Panc1 (cell line): Measurements from ENCODE around the gene CTSG. TPM values are rescaled to one million over a fixed set of nuclear protein-coding genes. Genes with fewer than 3 reads are reported as not detected.
"Not testable (repeated sequence)": the region's sequence is repeated elsewhere in the genome, so short reads cannot be mapped to it uniquely, and the experiment has no call there.

Experiments
- ATAC-seq: fragments of 200-7000 bp; cut with Tn5 transposase; 2 replicates; pipeline ENCODE4 v1.9.1; 2020; ENCODE audit warnings: mild to moderate bottlenecking, moderate library complexity
- BruUV-seq: library from RNA; stranded (reverse); fragments of 400-500 nt; replicated peaks from 2 replicates; lab custom pipeline; 2021; lab: Mats Ljungman, UMichigan
- CTCF ChIA-PET: fragments of 300-600 bp; sonication (Branson Sonifier 250); formaldehyde crosslinking; loops from one replicate; lab custom pipeline; 2022; ENCODE audit warnings: antibody characterized with exemption; lab: Charles Lee
- POLR2A ChIA-PET: fragments of 300-600 bp; sonication (Branson Sonifier 250); formaldehyde crosslinking; loops from one replicate; lab custom pipeline; 2022; ENCODE audit warnings: antibody characterized with exemption; lab: Charles Lee
- DNase-seq: peaks from one replicate; pipeline ENCODE4 v3.0.0-alpha.2; 2010; ENCODE audit warnings: low read depth, low spot score
- H3K27ac ChIP-seq: 2 replicates; pipeline ENCODE4 v1.5.1; 2011; ENCODE audit warnings: mild to moderate bottlenecking, low read length, inconsistent platforms
- H3K27me3 ChIP-seq: fragments of 200-500 bp; sonication (Bioruptor generic); 2 replicates; pipeline ENCODE4 v1.6.0; 2014; ENCODE audit warnings: low read length, inconsistent platforms; ENCODE audit not compliant: control insufficient read depth, insufficient read depth
- H3K36me3 ChIP-seq: fragments of 200-500 bp; sonication (Bioruptor generic); 2 replicates; pipeline ENCODE4 v1.5.1; 2014; ENCODE audit warnings: inconsistent platforms, mild to moderate bottlenecking, low read length, moderate library complexity; ENCODE audit not compliant: control insufficient read depth, insufficient read depth
- H3K4me1 ChIP-seq: 2 replicates; pipeline ENCODE4 v1.5.1; 2011; ENCODE audit warnings: inconsistent platforms, mild to moderate bottlenecking, low read length, moderate library complexity; ENCODE audit not compliant: control insufficient read depth, insufficient read depth
- H3K4me3 ChIP-seq, 2 experiments: 2 replicates each; pipeline ENCODE4 v1.5.1; 2011 to 2012; ENCODE audit warnings: low read depth in 2 of 2, low read length in 2 of 2, mild to moderate bottlenecking in 2 of 2, inconsistent platforms in 1 of 2, moderate library complexity in 1 of 2
- H3K9me3 ChIP-seq: fragments of 200-500 bp; sonication (Bioruptor generic); 2 replicates; pipeline ENCODE4 v1.5.1; 2014; ENCODE audit warnings: low read depth, mild to moderate bottlenecking, inconsistent platforms, low read length, moderate library complexity; ENCODE audit not compliant: control insufficient read depth, insufficient read depth
- POLR2AphosphoS5 ChIP-seq: IDR thresholded peaks from 2 replicates; pipeline ENCODE4 v1.6.1; 2012; ENCODE audit warnings: mild to moderate bottlenecking, low read depth, low read length, moderate library complexity
- REST ChIP-seq, 2 experiments: IDR thresholded peaks; 2 replicates each; pipeline ENCODE4 v1.6.1; 2011 to 2012; ENCODE audit warnings: low read depth in 2 of 2, control low read depth in 1 of 2, low read length in 1 of 2, mild to moderate bottlenecking in 1 of 2, moderate library complexity in 1 of 2; ENCODE audit not compliant: insufficient read depth in 1 of 2
- SIN3A ChIP-seq: IDR thresholded peaks from 2 replicates; pipeline ENCODE4 v1.6.1; 2012; ENCODE audit warnings: low read depth, mild to moderate bottlenecking, low read length, moderate library complexity, borderline replicate concordance; ENCODE audit not compliant: insufficient read depth
- TCF7L2 ChIP-seq: IDR thresholded peaks from 2 replicates; pipeline ENCODE4 v1.6.1; 2011; ENCODE audit warnings: mild to moderate bottlenecking, low read depth, low read length, inconsistent platforms
- in situ Hi-C: cut with HindIII; loops from 2 replicates; pipeline ENCODE4 v1.10.0; 2016; ENCODE audit warnings: low sequenced_read_pairs, low pct_unique_long_range_greater_than_20kb
- intact Hi-C: fragments of 100-400 bp; cut with micrococcal nuclease; formaldehyde crosslinking; loops from one replicate; pipeline ENCODE4 v1.10.0; 2022; ENCODE audit not compliant: unreplicated experiment
- total RNA-seq: library from RNA; stranded (reverse); gene quantifications from one replicate; pipeline ENCODE4 v1.2.1, GENCODE V29; 2021; ENCODE audit not compliant: unreplicated experiment
- TF ChIP-seq, protein P1 (sequence below): fragments of 450-650 bp; IDR thresholded peaks from 2 replicates; pipeline ENCODE4 v1.5.1; 2017; ENCODE audit warnings: mild to moderate bottlenecking

The CTSG gene
- total RNA-seq, 1 experiment from 2014 or later, result not detected

GRCh38 chr14:24563505-24563904 is 12.5 kb downstream of the CTSG start:
- Histone ChIP-seq H3K27ac (no peak overlapping the region), H3K27me3 (no peaks in the 10 kb centered on the region), H3K4me3 (no peak overlapping the region), H3K36me3 (no peaks in the 10 kb centered on the region), H3K9me3 (no peaks in the 10 kb centered on the region), H3K4me1 (no peaks in the 10 kb centered on the region)
- TF ChIP-seq POLR2AphosphoS5, result no peak
- TF ChIP-seq, protein P1, sequence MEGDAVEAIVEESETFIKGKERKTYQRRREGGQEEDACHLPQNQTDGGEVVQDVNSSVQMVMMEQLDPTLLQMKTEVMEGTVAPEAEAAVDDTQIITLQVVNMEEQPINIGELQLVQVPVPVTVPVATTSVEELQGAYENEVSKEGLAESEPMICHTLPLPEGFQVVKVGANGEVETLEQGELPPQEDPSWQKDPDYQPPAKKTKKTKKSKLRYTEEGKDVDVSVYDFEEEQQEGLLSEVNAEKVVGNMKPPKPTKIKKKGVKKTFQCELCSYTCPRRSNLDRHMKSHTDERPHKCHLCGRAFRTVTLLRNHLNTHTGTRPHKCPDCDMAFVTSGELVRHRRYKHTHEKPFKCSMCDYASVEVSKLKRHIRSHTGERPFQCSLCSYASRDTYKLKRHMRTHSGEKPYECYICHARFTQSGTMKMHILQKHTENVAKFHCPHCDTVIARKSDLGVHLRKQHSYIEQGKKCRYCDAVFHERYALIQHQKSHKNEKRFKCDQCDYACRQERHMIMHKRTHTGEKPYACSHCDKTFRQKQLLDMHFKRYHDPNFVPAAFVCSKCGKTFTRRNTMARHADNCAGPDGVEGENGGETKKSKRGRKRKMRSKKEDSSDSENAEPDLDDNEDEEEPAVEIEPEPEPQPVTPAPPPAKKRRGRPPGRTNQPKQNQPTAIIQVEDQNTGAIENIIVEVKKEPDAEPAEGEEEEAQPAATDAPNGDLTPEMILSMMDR, result no peak
- BruUV-seq, result no TSS peak
- in situ Hi-C loops (no loop called here), intact Hi-C loops (no loop called here)
- ATAC-seq (no peak), DNase-seq (no peak)
- CTCF ChIA-PET, result no interaction called here
- POLR2A ChIA-PET, result no interaction called here

DNA sequence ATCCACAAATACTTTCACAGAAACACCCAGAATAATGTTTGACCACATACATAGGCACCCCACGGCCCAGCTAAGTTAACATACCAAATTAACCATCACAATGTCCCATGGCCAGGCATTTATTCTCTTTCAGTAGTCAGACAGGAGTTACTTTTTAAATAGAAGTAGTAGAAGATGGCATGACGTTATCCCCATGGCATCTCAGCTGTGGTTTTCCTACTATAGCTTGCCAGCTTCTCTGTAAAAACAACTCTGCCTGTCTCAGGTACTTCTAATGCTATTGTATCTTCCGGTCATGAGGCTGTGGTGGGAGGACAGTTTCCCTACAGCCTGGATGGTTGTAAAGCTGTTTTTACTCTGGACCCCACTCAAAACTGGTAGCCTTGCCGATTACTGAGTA is 19.3 kb downstream of the CTSG start:
- H3K4me1 ChIP-seq, result no peaks in the 10 kb centered on the region
- H3K36me3 ChIP-seq, result no peaks in the 10 kb centered on the region
- no peak for ATAC-seq
- H3K4me3 ChIP-seq, result no peak overlapping the region
- POLR2A ChIA-PET, result interaction anchor here (0.5 kb wide), 1 partner anchor 72 kb away, joined by 7 read pairs; no protein-coding TSS in a partner anchor
- CTCF ChIA-PET, result interaction anchor here (0.6 kb wide), 1 partner anchor 8 kb away, joined by 4 read pairs; no protein-coding TSS in a partner anchor
- DNase-seq, result no peak
- H3K9me3 ChIP-seq, result no peaks in the 10 kb centered on the region
- no peak overlapping the region for H3K27ac ChIP-seq
- H3K27me3 ChIP-seq, result no peaks in the 10 kb centered on the region
- TF ChIP-seq REST (IDR thresholded peaks at IDR 0.05; ENCODE audit: insufficient read depth in 1 of 2, low read depth in 2 of 2, low read length in 1 of 2), result no peak
- no peak for TF ChIP-seq SIN3A
- TF ChIP-seq POLR2AphosphoS5, result no peak
- TF ChIP-seq, protein P1, result no peak
- TF ChIP-seq TCF7L2, result no peak
- in situ Hi-C loops, result no loop called here
- BruUV-seq, result no TSS peak
- intact Hi-C loops, result no loop called here

DNA sequence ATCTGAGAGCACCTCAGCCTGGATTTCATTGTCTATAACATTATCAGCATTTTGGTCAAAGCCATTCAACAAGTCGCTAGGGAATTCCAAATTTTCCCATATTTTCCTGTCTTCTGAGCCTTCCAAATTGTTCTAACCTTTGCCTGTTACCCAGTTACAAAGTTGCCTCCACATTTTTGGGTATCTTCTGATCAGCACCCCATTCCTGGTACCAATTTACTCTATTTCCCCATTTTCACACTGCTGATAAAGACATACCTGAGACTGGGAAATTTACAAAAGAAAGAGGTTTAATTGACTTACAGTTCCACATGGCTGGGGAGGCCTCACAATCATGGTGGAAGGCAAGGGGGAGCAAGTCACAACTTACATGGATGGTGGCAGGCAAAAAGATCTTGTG is 27.0 kb downstream of the CTSG start:
- in situ Hi-C loops, ATAC-seq, H3K4me1 ChIP-seq, POLR2A ChIA-PET, H3K27ac ChIP-seq, H3K4me3 ChIP-seq, CTCF ChIA-PET, H3K36me3 ChIP-seq, H3K27me3 ChIP-seq, intact Hi-C loops, BruUV-seq, DNase-seq, H3K9me3 ChIP-seq: not testable (repeated sequence)
